AG09309 (cell line): ENCODE results near the gene ZNF423.

Experiments used
- DNase-seq: peaks from one replicate; pipeline ENCODE4 v3.0.0-alpha.2; 2010; ENCODE audit warnings: low read depth
- H3K4me3 ChIP-seq: 2 replicates; pipeline ENCODE4 v1.5.1; 2011; ENCODE audit warnings: mild to moderate bottlenecking, low read depth, low read length, moderate library complexity; ENCODE audit not compliant: control insufficient read depth
- CTCF ChIP-seq: IDR thresholded peaks from 2 replicates; pipeline ENCODE4 v1.5.1; 2011; ENCODE audit warnings: mild to moderate bottlenecking, low read depth, low read length, inconsistent platforms; ENCODE audit not compliant: insufficient read depth, control insufficient read depth; ENCODE audit errors: missing control alignments

The ZNF423 gene

GRCh38 chr16:49544828-49545227 lies 311.1 kb downstream of the ZNF423 start:
- DNase-seq, result no peak

GRCh38 chr16:49543631-49543946 lies 312.3 kb downstream of the ZNF423 start:
- TF ChIP-seq CTCF, result no peak
- DNase-seq, result no peak

More at GRCh38 chr16:49544828-49545227, 311.1 kb downstream of the ZNF423 start:
- no peak overlapping the region for H3K4me3 ChIP-seq
- TF ChIP-seq CTCF, result no peak

GRCh38 chr16:49542946-49543630 lies 312.8 kb downstream of the ZNF423 start:
- H3K4me3 ChIP-seq, result no peak overlapping the region
- no peak for TF ChIP-seq CTCF
- no peak for DNase-seq

More at GRCh38 chr16:49543631-49543946, 312.3 kb downstream of the ZNF423 start:
- no peak overlapping the region for H3K4me3 ChIP-seq

- no peak overlapping the region for H3K4me3 ChIP-seq
- no peak for TF ChIP-seq CTCF
- DNase-seq, result no peak
Measured at GRCh38 chr16:49542391-49542891, 313.5 kb downstream of the ZNF423 start.

GRCh38 chr16:49540836-49541235 lies 315.1 kb downstream of the ZNF423 start:
- no peak for DNase-seq
- H3K4me3 ChIP-seq, result no peak overlapping the region
- no peak for TF ChIP-seq CTCF

- TF ChIP-seq CTCF, result no peak
- DNase-seq, result no peak
- H3K4me3 ChIP-seq, result no peak overlapping the region
Measured at GRCh38 chr16:49539758-49540157, 316.2 kb downstream of the ZNF423 start.

GRCh38 chr16:49537924-49538459 lies 317.9 kb downstream of the ZNF423 start:
- DNase-seq, result no peak
- TF ChIP-seq CTCF, result no peak
- no peak overlapping the region for H3K4me3 ChIP-seq
